Measurements from ENCODE around the gene BFSP2. TPM values are rescaled to one million over a fixed set of nuclear protein-coding genes. Genes with fewer than 3 reads are reported as not detected.

The BFSP2 gene, protein sequence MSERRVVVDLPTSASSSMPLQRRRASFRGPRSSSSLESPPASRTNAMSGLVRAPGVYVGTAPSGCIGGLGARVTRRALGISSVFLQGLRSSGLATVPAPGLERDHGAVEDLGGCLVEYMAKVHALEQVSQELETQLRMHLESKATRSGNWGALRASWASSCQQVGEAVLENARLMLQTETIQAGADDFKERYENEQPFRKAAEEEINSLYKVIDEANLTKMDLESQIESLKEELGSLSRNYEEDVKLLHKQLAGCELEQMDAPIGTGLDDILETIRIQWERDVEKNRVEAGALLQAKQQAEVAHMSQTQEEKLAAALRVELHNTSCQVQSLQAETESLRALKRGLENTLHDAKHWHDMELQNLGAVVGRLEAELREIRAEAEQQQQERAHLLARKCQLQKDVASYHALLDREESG
- not detected for polyA plus RNA-seq (2012; ENCODE audit: insufficient read depth, insufficient read length, low read depth)

DNA sequence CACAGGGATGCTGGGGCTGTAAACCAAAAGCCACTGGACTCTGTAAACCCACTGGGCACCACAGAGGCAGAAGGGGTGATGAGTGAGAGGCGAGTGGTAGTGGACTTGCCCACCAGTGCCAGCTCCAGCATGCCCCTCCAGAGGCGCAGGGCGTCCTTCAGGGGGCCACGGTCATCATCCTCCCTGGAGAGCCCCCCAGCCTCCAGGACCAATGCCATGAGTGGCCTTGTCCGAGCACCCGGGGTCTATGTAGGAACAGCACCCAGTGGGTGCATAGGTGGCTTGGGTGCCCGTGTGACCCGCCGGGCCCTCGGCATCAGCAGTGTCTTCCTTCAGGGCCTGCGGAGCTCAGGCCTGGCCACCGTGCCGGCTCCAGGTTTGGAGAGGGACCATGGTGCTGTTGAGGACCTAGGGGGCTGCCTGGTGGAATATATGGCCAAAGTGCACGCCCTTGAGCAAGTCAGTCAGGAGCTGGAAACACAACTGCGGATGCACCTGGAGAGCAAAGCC is at the start of gene BFSP2:
BFSP2 (plus strand) TSS at position 51 of the 510 bp plus-strand sequence; CDS start at position 79, 28 bp downstream.
- no peak for DNase-seq
- no peaks in the 10 kb centered on the region for H3K27me3 ChIP-seq
- no peak within 1 kb of the TSS for H3K4me3 ChIP-seq (ENCODE audit: low read depth, low read length)
- TF ChIP-seq, protein P1, sequence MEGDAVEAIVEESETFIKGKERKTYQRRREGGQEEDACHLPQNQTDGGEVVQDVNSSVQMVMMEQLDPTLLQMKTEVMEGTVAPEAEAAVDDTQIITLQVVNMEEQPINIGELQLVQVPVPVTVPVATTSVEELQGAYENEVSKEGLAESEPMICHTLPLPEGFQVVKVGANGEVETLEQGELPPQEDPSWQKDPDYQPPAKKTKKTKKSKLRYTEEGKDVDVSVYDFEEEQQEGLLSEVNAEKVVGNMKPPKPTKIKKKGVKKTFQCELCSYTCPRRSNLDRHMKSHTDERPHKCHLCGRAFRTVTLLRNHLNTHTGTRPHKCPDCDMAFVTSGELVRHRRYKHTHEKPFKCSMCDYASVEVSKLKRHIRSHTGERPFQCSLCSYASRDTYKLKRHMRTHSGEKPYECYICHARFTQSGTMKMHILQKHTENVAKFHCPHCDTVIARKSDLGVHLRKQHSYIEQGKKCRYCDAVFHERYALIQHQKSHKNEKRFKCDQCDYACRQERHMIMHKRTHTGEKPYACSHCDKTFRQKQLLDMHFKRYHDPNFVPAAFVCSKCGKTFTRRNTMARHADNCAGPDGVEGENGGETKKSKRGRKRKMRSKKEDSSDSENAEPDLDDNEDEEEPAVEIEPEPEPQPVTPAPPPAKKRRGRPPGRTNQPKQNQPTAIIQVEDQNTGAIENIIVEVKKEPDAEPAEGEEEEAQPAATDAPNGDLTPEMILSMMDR (IDR thresholded peaks at IDR 0.05; ENCODE audit: low read depth, low read length): no peak
- H3K4me1 ChIP-seq: peaks cover 17% of the 10 kb centered on the region
- peaks cover 14% of the 10 kb centered on the region for H3K36me3 ChIP-seq
- H3K9me3 ChIP-seq: no peaks in the 10 kb centered on the region

DNA sequence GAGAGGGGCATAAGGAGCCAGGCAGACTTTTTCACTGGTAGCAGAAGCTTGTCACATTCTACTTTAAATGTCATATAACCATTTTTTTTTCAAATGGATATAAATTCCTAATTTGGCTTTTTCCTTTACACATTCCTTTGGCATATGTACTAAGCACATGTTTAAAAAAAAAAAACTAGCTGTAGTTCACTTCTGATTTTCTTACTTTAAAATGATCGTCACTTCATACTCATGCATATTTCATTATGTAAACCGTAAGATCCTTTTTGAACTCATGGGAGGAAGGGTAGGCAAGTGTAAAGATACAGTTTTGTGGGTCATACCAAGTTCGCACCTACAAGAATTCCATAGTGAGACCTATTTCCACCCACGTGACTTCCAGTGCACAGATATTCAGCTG is 45.1 kb upstream of the BFSP2 start:
- Histone ChIP-seq H3K9me3 (no peaks in the 10 kb centered on the region), H3K4me1 (peaks cover 18% of the 10 kb centered on the region), H3K36me3 (no peaks in the 10 kb centered on the region), H3K27me3 (no peaks in the 10 kb centered on the region; the same call in 1 of the 2 replicates), H3K4me3 (ENCODE audit: low read depth, low read length) (no peak overlapping the region)
- TF ChIP-seq, protein P1 (IDR thresholded peaks at IDR 0.05; ENCODE audit: low read depth, low read length): no peak
- no peak for DNase-seq

DNA sequence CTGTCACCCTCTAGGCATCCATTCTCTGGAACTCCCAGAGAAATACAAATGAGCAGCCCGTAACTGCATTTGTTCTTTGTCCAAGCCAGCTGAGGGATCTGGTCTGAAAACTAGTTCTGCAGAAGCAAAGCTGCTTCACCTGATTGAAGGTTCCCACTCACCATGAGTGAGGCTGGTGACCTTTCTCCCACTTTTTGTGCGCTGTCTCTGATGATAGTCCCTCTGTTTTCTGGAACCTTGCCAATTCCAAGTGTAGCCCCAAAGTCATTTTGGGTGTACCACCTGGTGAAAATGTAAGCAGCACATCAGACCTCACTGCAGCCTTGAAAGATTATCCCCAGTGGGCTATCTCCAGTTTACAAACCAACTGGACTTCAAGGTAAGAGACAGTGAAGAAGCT is 39.4 kb upstream of the BFSP2 start:
- peaks cover 2% of the 10 kb centered on the region for H3K4me1 ChIP-seq
- no peak overlapping the region for H3K4me3 ChIP-seq (ENCODE audit: low read depth, low read length)
- H3K9me3 ChIP-seq: no peaks in the 10 kb centered on the region
- TF ChIP-seq, protein P1 (IDR thresholded peaks at IDR 0.05; ENCODE audit: low read depth, low read length): no peak
- DNase-seq: no peak
- H3K27me3 ChIP-seq: no peaks in the 10 kb centered on the region
- peaks cover 10% of the 10 kb centered on the region for H3K36me3 ChIP-seq

DNA sequence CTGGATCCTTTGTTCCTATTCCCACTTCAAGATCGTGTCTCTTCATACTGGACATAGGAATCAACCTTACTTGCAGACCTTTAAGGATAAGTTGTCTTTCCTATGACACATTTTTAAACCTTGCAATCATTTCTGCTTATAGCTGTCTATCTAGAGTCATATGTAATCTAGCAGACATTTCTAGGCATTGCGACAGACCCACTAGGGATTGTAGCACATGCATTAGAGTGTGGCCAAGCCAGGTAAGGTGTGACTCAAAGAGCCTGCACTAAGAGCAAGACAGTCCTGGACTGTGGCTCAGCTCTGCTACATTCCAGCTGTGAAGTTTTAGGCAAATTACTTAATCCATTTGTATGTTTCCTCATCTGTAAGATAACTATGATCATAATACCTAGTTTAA is 38.8 kb upstream of the BFSP2 start:
- Histone ChIP-seq H3K9me3 (no peaks in the 10 kb centered on the region), H3K36me3 (peaks cover 10% of the 10 kb centered on the region), H3K27me3 (no peaks in the 10 kb centered on the region), H3K4me1 (peaks cover 2% of the 10 kb centered on the region), H3K4me3 (ENCODE audit: low read depth, low read length) (no peak overlapping the region)
- DNase-seq: no peak
- TF ChIP-seq, protein P1 (IDR thresholded peaks at IDR 0.05; ENCODE audit: low read depth, low read length): no peak

DNA sequence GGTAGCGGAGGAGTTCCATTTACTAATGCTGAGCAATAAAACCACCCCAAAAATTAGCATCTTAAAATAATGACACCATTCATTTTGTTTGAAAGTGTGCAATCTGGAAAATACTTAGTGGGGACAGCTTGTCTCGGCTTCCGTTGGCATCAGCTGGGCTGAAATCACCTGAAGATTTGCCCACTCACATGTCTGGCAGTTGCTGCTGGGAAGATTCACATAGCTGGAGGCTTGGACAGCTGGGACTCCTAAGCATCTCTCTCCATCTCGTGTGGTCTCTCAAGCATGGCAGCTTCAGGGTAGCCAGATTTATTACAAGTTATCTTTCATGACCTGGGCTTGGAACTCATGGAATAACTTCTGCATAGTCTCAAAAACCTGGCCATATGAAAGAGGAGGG is 38.4 kb upstream of the BFSP2 start:
- TF ChIP-seq, protein P1 (IDR thresholded peaks at IDR 0.05; ENCODE audit: low read depth, low read length): no peak
- Histone ChIP-seq H3K9me3 (no peaks in the 10 kb centered on the region), H3K27me3 (no peaks in the 10 kb centered on the region), H3K4me1 (peaks cover 2% of the 10 kb centered on the region), H3K4me3 (ENCODE audit: low read depth, low read length) (no peak overlapping the region), H3K36me3 (peaks cover 10% of the 10 kb centered on the region)
- no peak for DNase-seq

DNA sequence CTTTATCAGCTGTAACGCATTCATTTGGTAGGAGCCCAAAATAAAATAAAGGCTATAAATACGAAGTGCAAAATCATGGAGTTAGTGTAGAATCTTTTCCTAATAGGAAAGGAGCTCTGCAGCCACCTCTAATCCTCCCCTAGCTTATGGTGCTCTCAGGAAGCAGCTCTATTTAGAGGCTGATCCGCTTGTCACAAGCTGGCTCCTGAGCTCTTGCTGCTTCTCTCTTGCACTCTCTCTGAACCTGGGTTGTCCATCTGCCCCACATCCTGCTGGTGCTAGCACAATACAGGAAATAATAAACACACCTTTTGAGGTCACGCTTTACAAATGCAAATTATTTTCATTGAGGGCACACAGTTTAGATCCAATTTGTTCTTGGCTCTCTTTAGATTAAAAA is 37.3 kb upstream of the BFSP2 start:
- peaks cover 2% of the 10 kb centered on the region for H3K4me1 ChIP-seq
- no peaks in the 10 kb centered on the region for H3K27me3 ChIP-seq
- peaks cover 10% of the 10 kb centered on the region for H3K36me3 ChIP-seq
- TF ChIP-seq, protein P1 (IDR thresholded peaks at IDR 0.05; ENCODE audit: low read depth, low read length): no peak
- H3K9me3 ChIP-seq: no peaks in the 10 kb centered on the region
- no peak overlapping the region for H3K4me3 ChIP-seq (ENCODE audit: low read depth, low read length)
- DNase-seq: no peak
